T-helper 1 cell (primary cell): ENCODE measurements around the gene SYNE3.

Experiments used
- DNase-seq, 5 donors: peaks; one replicate each; pipeline ENCODE4 v3.0.0-alpha.2; 2012 to 2020
- total RNA-seq, 4 donors: gene quantifications; one replicate each; lab custom pipeline; 2026; lab: John Stamatoyannopoulos, UW

Gene SYNE3, protein sequence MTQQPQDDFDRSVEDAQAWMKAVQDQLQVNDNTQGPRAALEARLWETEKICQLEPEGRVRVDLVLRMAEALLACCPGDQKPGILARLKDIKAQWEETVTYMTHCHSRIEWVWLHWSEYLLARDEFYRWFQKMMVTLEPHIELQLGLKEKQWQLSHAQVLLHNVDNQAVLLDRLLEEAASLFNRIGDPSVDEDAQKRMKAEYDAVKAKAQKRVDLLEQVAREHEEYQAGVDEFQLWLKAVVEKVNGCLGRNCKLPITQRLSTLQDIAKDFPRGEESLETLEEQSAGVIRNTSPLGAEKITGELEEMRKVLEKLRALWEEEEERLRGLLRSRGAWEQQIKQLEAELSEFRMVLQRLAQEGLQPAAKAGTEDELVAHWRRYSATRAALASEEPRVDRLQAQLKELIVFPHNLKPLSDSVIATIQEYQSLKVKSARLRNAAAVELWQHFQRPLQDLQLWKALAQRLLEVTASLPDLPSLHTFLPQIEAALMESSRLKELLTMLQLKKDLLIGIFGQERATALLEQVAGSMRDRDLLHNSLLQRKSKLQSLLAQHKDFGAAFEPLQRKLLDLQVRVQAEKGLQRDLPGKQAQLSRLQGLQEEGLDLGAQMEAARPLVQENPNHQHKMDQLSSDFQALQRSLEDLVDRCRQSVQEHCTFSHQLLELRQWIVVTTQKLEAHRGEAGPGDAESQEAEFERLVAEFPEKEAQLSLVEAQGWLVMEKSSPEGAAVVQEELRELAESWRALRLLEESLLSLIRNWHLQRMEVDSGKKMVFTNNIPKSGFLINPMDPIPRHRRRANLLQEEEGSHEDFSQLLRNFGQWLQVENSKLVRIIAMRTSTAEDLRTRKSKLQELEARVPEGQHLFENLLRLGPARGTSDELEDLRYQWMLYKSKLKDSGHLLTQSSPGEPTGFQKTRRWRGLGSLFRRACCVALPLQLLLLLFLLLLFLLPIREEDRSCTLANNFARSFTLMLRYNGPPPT
- 149 to 181 (median 155) reads per million in 4 donors for total RNA-seq

DNA sequence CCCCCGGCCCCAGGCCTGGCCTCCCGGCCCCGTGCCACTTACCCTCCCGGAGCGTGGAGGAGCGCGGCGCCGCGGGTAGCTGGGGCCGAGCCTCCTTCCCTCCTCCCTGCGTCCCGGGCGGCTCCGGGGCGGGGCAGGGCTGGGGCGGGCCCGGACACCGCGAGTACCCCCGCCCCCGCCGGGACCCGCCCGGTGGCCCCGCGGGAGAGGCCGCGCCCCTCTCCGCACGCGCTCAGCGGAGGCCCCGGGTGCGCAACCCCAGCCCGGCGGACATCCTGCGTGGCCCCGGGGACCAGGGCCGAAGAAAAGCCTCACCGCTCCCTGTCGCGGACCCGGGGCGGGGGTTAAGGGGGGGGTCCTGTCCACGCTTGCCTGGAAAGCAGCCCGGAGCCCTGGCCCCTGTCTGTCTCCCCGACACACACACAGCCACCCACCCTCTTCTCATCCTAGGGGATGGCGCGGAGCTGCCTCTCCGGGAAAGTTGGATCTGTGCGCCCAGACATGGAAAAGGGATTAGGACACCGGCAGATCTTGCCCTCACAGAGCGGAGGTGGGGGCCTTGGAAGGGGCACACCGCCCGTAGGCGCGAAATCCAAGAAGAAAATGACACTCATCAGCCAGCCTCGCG is at the start of gene SYNE3:
TSS of gene SYNE3 (minus strand) at position 97 of the 628 bp plus-strand sequence. CDS start 40,829 bp downstream, outside the sequence.
- DNase-seq: peak; percentile 40 to 66 (median 43)

DNA sequence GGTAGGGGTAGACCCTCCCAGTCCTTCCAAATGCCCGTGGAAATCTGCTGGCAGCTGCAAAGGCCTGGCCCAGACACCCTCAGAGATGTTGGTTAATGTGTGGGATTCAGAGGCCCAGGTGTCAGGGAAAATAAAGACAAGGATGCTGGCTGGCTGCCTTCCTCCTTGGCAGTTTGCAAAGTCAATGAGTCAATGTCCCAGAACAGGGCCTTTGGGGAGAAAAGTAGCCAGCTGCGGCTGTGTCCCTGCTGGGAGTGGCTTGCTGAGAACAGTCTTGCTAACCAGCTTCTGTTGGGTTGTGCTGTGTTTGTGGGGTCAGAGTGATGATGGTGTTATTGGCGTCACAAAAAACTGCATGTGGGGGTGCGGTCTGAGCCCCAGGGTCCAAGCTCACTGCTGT is 47.6 kb upstream of the SYNE3 start:
- no peak for DNase-seq

DNA sequence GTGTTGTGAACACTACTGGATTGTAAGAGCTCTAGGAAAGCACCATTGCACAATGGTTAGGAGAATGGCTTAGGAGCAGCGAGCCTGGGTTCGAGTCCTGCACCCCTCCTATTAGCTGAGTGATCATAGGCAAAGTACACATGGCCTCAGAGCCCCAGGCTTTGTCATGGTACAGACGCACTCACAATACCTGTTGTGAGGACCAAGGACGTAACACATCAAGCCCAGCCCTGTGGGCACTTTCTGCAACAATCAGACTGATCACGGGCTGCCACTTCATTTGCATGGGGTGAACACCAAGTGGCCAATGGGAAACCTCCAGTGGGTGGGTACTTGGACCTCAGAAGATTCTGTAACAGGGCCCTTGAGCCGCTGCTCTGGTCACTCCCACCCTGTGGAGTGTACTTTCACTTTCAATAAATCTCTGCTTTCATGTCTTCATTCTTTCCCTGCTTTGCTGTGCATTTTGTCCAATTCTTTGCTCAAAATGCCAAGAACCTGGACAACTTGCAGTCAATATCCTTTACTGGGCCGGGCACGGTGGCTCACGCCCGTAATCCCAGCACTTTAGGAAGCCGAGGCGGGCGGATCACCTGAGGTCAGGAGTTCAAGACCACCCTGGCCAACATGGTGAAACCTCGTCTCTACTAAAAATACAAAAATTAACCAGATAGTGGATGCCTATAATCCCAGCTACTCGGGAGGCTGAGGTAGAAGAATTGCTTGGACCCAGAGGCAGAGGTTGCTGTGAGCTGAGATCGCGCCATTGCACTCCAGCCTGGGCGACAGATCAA is 46.6 kb upstream of the SYNE3 start:
- no peak for DNase-seq

DNA sequence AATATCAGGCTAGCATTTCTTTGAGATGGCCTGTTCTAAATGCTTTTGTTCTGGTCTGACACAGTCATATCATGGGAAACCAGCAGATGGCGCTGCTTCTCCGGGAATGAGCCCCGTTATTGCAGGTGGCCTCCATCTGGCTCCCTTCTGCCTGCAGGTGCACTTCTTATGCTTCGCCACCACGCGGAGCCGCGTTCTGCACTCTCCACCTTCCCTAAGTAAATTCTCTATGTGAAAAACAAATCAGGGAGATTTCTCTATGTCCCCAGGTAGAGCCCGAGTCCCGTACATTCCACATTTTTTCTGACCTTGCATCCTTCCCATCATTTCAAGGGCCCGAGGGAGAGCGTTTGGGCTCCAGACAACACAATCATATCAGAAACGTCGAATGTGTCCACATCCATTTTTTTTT is 44.6 kb upstream of the SYNE3 start:
- DNase-seq: peak; percentile 48 to 85 (median 71)

DNA sequence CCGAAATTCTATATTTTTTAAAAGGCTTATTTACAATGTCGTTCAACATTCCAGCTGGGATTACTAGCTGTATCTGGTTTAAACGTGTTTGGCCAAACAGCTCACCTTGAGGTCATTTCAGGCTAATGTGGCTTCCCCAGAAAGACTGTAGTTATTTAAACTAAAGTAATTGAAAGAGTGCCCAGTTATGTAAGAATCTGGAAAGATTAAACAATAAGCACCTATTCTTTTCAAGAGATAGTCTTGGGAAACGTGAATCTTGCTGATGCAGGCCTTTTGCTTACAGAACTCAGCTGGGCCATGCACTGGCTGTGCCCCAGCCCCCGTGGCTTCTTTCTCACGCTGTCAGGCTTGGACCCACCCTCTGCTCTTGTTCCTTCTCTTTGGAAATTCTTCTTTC is 42.8 kb upstream of the SYNE3 start:
- no peak for DNase-seq

DNA sequence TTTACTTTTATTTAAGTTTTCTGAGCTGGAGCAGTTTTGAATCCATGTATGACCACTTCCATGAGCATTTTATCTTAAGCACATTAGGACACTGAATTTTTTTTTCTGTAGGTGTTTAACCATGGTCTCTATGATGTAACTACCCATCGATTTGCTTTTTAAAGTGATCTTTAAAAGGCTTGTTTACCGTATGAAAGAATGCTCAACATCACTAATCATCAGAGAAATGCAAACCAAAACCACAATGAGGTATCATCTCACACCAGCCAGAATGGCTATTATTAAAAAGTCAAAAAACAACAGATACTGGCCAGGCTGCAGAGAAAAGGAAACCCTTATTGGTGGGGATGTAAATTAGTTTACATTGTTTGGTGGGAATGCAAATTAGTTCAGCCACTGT is 41.4 kb upstream of the SYNE3 start:
- no peak for DNase-seq

DNA sequence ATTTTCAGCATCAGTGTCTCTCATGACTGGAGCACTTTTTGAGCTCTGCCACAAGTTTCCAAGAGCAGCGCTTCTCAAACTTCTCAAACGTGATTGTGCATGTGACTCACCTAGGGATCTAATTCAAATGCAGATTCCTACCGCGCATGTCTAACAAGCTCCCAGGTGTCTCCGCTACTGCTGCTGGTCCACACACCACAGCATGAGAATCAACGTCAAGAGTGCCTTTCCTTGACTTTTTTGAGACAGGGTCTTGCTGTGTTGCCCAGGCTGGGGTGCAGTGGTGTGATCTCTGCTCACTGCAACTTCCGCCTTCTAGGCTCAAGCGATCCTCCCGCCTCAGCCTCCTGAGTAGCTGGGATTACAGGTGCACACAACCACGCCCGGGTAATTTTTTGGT is 40.8 kb upstream of the SYNE3 start:
- no peak for DNase-seq

DNA sequence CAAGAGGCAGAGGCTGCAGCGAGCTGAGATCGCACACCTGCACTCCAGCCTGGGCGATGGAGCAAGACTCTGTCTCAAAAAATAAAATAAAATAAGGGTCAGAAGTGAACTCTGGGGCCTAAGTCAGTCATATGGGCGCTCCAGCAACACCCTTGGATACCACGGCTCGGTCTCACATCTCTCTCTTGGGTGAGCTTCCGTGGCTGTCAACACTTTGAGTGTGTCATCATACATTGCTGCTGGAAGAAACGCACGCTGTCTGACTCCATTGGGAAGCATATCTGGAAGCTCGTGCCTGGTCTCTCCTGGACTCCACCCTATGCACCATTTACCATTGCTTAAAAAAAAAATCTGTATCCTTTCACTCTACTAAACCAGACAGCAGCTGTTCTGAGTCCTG is 38.6 kb upstream of the SYNE3 start:
- DNase-seq: no peak

DNA sequence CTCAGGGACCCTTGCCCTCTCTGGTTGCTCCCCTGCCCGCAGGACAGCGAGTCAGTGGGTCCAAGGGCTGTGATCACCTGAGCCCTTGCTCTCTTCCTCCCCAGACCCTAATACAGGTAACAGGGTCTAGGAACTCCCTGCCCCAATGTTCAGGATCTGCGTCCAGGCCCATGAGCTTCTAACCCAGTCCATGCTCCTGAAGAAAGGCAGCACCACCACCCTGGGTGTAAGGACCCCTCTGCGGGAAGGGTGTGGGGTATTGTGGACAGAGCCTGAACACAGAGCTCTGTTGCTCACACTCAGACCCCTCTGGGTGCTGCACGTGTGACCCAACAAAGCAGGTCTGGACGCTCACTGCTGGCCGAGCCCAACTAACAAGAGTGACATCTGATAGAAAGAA is 36.7 kb upstream of the SYNE3 start:
- DNase-seq: no peak

DNA sequence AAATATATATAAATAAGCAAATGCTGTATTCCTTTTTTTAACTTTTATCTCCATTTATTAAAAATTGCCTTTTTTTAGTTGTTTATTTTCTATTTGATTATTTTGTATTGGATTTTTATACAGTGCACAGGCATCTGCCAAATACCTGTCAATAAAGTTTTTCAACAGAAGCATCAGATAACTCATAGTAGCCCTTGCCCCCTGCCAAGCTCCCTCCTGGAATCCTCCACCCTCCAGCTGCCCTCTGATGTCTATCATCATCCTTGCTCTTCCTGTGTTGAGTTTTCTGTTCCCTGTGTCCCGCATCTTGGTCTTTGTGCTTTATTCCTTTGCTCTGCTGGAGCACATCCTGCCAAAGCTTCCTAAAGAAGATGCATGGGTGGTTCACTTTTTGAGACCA is 35.0 kb upstream of the SYNE3 start:
- no peak for DNase-seq

DNA sequence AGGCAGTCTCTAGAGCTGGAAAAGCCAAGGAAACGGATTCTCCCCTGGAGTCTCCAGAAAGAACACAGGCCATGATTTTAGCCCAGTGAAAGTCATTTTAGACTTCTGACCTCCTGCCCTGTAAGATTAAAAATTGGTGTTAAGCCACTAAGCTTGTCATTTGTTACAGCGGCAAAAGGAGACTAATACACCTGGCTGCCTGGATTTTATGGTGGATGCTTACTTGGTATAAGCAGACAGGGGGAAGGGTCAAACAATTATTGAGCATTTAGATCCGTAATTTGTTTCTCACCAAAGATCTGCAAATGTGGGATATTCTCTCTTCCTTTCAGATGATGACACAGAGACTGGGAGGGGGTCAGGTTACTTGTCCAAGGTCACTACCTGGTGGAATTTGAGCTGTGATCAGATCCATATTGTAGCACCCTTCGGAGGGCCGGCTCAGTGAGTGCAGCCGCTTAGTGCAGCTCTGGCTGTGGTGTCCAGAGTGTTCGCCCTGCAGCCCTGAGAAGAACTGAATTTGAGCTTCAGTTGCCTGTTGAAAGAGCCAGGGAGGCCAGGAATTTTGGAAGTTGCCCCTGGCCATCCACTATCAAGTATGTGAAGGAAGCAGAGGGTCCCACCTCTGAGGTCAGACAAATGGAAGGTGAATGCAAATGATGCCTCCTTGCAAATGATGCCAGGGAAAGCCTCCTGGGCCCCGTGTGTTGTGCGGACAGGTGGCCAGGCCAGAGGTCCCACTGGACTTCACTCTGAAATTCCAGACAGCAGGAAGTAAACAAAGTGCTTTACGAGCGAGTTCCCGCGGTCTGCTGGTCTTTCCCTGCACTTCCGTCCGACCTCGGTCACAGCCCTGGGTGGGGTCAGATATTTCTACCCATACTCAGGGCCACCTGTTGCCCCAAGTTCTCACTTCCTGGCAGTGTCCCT is 33.5 kb upstream of the SYNE3 start:
- DNase-seq: no peak

DNA sequence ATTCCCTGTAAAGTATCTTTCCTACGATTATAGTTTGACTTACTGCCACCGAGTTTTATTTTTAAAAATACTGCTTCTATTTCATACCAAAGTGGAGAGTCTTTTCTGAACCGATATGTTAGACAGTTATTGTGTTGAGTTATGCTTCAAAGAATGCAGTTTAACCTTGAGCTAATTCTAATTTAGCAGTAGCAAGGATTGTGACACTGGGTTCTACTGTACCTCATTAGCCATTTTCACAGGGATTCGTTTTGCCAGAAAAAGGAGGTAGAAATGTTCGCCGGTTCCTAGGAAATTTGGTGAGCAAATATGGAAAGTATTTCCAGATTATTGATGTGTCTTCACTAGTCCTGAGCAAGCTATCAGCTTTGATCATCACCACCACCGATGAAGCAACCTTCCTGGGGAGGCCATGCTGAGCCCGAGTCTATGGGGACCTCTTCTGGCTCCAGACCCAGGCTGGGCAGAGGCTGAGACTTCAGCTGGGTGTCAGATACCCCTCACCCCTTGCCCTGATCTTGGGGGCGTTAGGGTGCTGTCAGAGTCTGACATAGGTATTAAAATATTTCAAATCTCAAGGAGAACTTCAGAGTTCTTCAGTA is 32.0 kb upstream of the SYNE3 start:
- no peak for DNase-seq

DNA sequence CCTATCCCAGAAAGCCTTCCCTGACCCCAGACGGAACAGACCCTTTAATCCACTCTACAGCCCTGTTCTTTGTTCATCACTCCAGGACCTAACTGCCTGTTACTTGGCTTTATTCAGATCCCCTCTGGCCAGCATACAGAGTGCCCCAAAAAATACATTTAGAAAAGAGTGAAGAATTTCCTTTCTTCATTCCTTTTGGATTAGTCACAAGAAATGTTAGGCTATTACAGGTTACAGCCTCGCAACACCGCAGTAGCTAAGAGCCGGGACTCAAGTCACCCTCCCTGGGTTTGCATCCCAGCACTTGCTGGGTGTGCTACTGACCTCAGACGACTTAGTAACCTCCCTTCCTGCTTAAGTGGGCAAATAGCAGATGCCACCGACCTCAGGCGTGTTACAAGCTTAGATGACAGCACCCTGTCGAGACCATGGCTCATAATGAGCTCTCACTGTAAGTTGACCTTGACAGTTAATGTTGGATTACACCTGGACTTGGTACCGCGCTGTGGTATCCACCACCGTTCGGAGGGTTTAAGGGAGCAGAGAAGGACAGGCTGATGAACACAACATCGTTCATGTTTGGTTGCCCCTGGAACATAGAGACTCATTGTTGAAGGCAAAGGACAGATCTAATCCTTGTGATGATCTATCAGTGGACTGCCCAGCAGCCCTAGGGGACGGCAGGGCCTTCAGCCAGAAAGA is 31.3 kb upstream of the SYNE3 start:
- DNase-seq: no peak

DNA sequence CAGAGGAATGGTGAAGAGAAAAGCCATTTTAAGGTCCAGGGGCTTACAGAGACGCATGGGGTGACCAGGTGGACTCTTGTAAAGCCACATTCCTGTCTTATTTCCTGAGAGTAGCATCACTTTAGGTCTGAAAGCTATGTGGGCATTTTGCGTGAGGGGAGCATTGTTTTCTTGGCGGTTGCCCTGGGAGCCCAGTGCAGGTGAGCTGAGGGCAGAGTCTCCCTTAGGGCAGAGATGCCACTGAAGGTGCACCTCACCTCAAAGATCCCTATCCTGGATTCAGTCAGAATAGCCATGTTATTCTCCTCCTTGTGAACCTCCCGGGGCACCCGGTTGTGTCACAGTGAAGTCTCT is 30.8 kb upstream of the SYNE3 start:
- DNase-seq: no peak

DNA sequence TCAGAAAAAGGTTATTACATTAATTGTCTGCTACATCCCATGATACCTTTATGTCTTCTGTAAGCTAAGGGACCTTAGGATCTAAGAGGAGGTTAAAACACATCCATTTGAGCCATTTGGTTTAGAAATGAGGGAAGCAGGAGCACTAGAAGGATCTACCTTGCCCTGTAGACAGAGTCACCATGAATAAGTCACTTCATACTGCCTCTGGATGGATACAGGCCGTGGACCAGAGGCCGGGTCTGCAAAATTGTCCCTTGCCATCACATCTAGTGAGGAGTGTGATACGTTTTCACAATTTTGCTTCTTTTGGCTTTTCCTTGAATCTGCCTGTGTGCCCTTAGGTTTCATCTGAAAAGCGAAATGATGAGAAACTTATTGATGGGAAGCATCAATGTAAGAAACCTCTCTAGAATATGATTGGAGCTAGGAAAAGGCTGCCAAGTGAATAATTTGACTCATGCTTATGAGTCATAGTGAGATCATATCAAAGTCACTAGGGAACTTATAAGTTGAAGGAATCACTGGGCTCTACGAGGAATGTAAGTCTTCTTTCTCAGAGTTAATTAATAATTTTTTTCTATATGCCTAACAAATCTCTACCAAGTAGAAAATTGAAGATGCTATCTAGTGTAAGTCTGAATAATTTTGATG is 29.2 kb upstream of the SYNE3 start:
- DNase-seq: no peak

DNA sequence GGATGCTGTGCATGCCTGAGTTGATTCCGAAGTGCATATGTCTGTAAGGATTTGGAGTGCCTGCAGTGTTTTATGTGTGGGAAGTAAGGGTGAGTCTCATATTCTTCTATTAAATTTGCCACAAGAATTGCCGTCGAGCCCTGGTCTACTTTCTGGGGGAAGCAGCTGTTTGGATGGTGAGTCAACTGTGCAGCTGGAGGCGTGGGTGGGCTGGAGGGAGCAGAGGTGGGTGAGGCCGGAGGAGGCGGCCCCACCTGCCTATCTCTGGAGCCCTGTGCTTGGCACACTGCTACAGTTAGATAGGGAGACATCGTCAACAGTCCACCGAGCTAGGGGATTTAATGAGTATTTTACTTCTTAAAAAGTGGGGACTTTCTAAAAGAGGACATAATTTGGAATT is 28.1 kb upstream of the SYNE3 start:
- DNase-seq: no peak

DNA sequence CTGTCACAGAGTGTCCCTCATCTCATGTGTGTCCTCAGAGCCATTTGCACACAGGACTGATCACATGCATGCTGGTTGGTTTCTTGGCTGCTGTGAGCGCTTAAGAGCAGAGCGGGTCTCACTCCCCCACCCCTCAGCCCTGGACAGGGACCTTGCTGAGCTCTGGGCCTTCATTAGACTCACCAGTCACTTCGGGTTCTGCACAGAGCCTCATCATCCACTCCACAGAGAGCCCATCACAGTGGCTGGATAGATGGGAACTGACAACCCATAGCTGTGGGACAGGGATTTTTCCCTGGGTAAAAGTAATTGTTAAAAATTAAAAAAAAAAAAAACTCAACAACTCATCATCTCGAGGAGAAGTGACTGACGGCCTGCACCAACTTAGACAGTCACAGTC is 26.6 kb upstream of the SYNE3 start:
- DNase-seq: no peak

DNA sequence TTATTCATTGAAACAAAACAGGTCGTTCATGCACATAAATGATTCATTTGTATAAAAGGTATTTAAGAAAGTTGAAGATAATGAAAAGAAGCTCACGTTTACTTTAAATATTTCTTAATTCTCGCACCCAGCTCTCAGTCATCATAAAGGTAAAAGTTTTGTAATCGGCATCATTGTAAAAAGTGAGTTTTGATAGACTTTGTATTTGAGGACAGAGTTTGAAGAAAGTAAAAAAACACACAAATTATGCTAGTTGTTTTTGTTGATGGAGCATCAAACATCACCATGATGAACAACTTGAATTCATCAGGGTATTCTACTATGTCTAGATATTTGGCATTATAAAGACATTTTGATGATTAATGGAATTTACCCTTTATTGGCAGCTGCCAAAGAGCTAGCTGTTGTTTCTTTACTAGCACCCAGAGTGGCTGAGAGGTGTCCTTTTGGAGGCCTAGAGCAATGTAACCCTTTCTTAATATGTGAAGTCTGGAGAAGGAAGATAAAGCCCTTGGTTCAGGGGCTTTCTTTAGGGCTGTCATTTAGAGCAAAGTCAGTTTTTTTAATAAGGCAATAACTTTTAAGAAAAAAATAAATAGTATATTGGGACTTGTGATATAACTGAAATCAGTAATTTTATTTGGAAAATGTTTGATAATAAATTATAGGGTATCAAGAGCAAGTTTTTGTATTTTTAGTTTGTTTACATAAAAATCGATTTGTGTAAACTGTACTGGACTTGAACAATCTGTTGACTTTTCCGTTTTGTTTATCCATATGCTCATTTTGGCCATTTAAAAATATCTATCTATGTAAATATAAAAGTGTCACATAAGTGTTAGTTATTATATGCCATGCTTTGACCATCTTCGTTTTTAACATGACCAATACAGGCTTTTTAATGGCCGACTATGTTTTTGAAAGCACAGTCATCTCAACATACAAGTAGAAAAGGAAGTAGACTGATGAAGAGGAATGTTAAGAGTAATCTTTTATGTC is 25.8 kb upstream of the SYNE3 start:
- no peak for DNase-seq
